Gastroesophageal sphincter (tissue), 4 donors: Measurements from ENCODE around the gene WDFY3. TPM values are rescaled to one million over a fixed set of nuclear protein-coding genes. Genes with fewer than 3 reads are reported as not detected.

Experiments used
- ATAC-seq: fragments of 150-250 bp; one replicate; pipeline ENCODE4 v1.9.1; 2016; ENCODE audit warnings: mild to moderate bottlenecking, moderate library complexity
- H3K27ac ChIP-seq, 4 donors: fragments of 200-600 bp; sonication (generic) in 3 of 4; 1 replicate in 3 of 4; 2 replicates in 1 of 4; pipeline ENCODE4 v1.5.1; 2016 to 2019
- H3K27me3 ChIP-seq: fragments of 200-600 bp; sonication (generic); one replicate; pipeline ENCODE4 v1.5.1; 2019
- H3K36me3 ChIP-seq, 2 donors: fragments of 200-600 bp; sonication (generic); one replicate each; pipeline ENCODE4 v1.5.1; 2019; ENCODE audit warnings: control low read depth in 1 of 2
- H3K4me1 ChIP-seq, 3 donors: fragments of 200-600 bp; sonication (generic); 1 replicate in 2 of 3; 2 replicates in 1 of 3; pipeline ENCODE4 v1.5.1; 2016 to 2019; ENCODE audit warnings: control low read depth in 2 of 3
- H3K4me3 ChIP-seq, 2 donors: fragments of 200-600 bp; sonication (generic); one replicate each; pipeline ENCODE4 v1.5.1; 2019; ENCODE audit warnings: mild to moderate bottlenecking in 1 of 2, moderate library complexity in 1 of 2
- H3K9me3 ChIP-seq, 3 donors: fragments of 200-600 bp; sonication (generic); one replicate each; pipeline ENCODE4 v1.5.1; 2017 to 2019; ENCODE audit warnings: control low read depth in 2 of 3
- CTCF ChIP-seq, 4 experiments: fragments of 200-600 bp in 2 of 4; fragments of 450-650 bp in 2 of 4; sonication (generic) in 1 of 4; IDR thresholded peaks; one replicate each; pipeline ENCODE4 v1.5.1; 2017 to 2019; ENCODE audit warnings: antibody characterized with exemption in 4 of 4, mild to moderate bottlenecking in 2 of 4, moderate library complexity in 2 of 4
- EP300 ChIP-seq: sonication (generic); formaldehyde crosslinking; IDR thresholded peaks from one replicate; pipeline ENCODE4 v1.6.1; 2017; ENCODE audit warnings: antibody characterized with exemption, mild to moderate bottlenecking
- POLR2A ChIP-seq, 2 donors: fragments of 450-650 bp; IDR thresholded peaks; one replicate each; pipeline ENCODE4 v1.6.1; 2017; ENCODE audit warnings: antibody characterized with exemption in 2 of 2, mild to moderate bottlenecking in 2 of 2, moderate library complexity in 1 of 2
- POLR2AphosphoS5 ChIP-seq: sonication (generic); formaldehyde crosslinking; IDR thresholded peaks from one replicate; pipeline ENCODE4 v1.6.1; 2017; ENCODE audit warnings: antibody characterized with exemption
- WGBS, 2 donors: methylation state at CpG; one replicate each; pipeline ENCODE4 v1.1.5; 2018; ENCODE audit warnings: low coverage in 1 of 2; 5-methylcytosine and 5-hydroxymethylcytosine counted together
- total RNA-seq, 4 donors: library from RNA; depleted of rRNA; stranded (reverse); fragments of >200 nt; gene quantifications; one replicate each; pipeline ENCODE4 v1.1.0, GENCODE V29; 2016

The WDFY3 gene
- total RNA-seq, 4 donors from 2014 or later: 76.7 to 140 (median 90.1) TPM

- WGBS, 2 donors: 68% methylated on average over 3 of the region's 3 CpGs
- TF ChIP-seq CTCF (IDR thresholded peaks at IDR 0.05) (no peak), POLR2A (IDR thresholded peaks at IDR 0.05) (no peak), EP300 (no peak), POLR2AphosphoS5 (no peak)
- H3K36me3 ChIP-seq: peaks cover 2 to 86% of the 10 kb centered on the region in 2 donors
- H3K4me1 ChIP-seq: no peaks in the 10 kb centered on the region
- no peak for ATAC-seq
- H3K4me3 ChIP-seq: no peak overlapping the region
- H3K27me3 ChIP-seq: no peaks in the 10 kb centered on the region
- H3K27ac ChIP-seq: no peak overlapping the region
- no peaks in the 10 kb centered on the region for H3K9me3 ChIP-seq
Observed at GRCh38 chr4:84750960-84751283, 215.6 kb downstream of the WDFY3 start.

- TF ChIP-seq CTCF (IDR thresholded peaks at IDR 0.05) (peak; percentile 53 to 65 (median 58)), EP300 (no peak)
- H3K4me1 ChIP-seq: no peaks in the 10 kb centered on the region
- H3K36me3 ChIP-seq: peaks cover 2 to 89% of the 10 kb centered on the region in 2 donors
- WGBS, 2 donors: 0 to 7% methylated on average over 1 of the region's 1 CpG
- no peaks in the 10 kb centered on the region for H3K9me3 ChIP-seq
- no peak overlapping the region for H3K27ac ChIP-seq
- H3K27me3 ChIP-seq: no peaks in the 10 kb centered on the region
- H3K4me3 ChIP-seq: no peak overlapping the region
- ATAC-seq: peak; percentile 44
Observed at GRCh38 chr4:84750260-84750959, 216.1 kb downstream of the WDFY3 start.

DNA sequence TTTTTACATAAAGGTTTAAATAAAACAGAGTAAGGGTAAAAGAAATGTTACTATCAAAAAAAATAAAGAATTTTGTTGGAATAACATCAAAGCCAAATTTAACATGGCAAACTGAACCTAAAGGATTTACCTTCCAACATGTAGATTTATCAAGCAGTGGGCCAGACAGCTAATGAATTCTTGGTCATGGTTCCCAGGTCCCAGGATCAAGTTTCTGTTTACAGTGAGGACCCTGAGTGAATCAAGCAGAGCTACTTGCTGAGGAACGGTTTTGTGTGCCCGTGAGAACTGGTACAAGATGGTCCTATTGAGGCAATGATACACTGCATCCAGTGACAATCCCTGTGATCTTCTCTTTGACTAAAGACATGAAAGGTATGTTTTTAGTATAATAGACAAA lies 226.4 kb downstream of the WDFY3 start:
- ATAC-seq: no peak
- peaks cover 3 to 92% of the 10 kb centered on the region in 2 donors for H3K36me3 ChIP-seq
- TF ChIP-seq POLR2A (IDR thresholded peaks at IDR 0.05) (no peak), CTCF (IDR thresholded peaks at IDR 0.05) (no peak), POLR2AphosphoS5 (no peak), EP300 (no peak)

DNA sequence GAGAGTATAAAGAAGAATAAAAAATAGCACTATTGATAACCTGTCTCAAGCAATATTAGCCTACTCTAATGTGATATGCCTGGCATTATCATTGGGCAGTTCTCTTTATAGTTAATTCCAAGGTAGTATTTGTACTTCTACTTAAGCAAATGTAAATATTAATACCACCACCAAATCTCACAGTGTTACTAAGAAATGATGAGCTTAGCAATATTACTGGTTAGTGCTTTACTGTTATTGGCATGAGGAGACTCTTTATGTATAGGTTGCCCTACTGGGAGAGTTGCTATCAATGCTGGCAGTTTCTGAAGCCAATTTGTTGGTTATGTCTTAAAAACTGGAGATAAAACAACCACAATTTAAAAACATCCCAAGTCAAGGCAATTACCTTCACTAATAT lies 227.9 kb downstream of the WDFY3 start:
- Histone ChIP-seq H3K36me3 (peaks cover 3 to 99% of the 10 kb centered on the region in 2 donors), H3K27me3 (no peaks in the 10 kb centered on the region), H3K9me3 (no peaks in the 10 kb centered on the region), H3K27ac (no peak overlapping the region), H3K4me3 (no peak overlapping the region), H3K4me1 (no peaks in the 10 kb centered on the region)
- no peak for ATAC-seq
- TF ChIP-seq CTCF (IDR thresholded peaks at IDR 0.05) (no peak), POLR2AphosphoS5 (no peak)

More for the DNA sequence above, 226.4 kb downstream of the WDFY3 start:
- H3K27me3 ChIP-seq: no peaks in the 10 kb centered on the region
- H3K4me1 ChIP-seq: no peaks in the 10 kb centered on the region
- WGBS, 2 donors: 72 to 94% methylated on average over 2 of the region's 2 CpGs
- H3K27ac ChIP-seq: no peak overlapping the region
- H3K9me3 ChIP-seq: no peaks in the 10 kb centered on the region
- no peak overlapping the region for H3K4me3 ChIP-seq

DNA sequence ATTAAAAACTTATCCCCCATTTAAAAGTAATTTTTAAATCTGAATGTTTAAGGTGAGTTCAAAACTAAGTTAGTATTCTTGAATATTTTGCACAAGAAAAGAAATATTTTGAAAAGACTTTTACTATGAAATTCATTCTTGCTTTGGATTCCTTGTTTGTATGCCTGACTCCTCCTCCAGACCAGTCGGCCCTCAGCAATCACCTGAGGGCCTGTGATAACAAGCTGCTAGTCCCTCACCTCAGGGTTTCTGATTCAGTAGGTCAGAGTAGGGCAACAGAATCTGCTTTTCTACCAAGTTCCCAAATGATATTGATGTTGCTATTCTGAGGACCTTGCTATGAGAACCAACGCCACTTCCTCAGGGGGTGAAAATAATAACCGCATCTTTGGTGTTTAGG lies 228.8 kb downstream of the WDFY3 start:
- Histone ChIP-seq H3K4me3 (no peak overlapping the region), H3K9me3 (no peaks in the 10 kb centered on the region), H3K27ac (no peak overlapping the region), H3K4me1 (no peaks in the 10 kb centered on the region), H3K36me3 (peaks cover 7 to 99% of the 10 kb centered on the region in 2 donors), H3K27me3 (no peaks in the 10 kb centered on the region)
- no peak for TF ChIP-seq CTCF (IDR thresholded peaks at IDR 0.05)
- no peak for TF ChIP-seq POLR2AphosphoS5
- TF ChIP-seq EP300: no peak
- TF ChIP-seq POLR2A (IDR thresholded peaks at IDR 0.05): no peak
- 88 to 94% methylated on average over 2 to 3 of the region's 3 CpGs for WGBS, 2 donors
- ATAC-seq: no peak
